H9 (cell line): Measurements from ENCODE around the gene DUSP15. TPM values are rescaled to one million over a fixed set of nuclear protein-coding genes. Genes with fewer than 3 reads are reported as not detected.

Experiments used
- DNase-seq: peaks from one replicate; pipeline ENCODE4 v3.0.0-alpha.2; 2017
- H2AFZ ChIP-seq: one replicate; pipeline ENCODE4 v1.6.1; 2013; ENCODE audit warnings: mild to moderate bottlenecking, low read length, control low read depth, moderate library complexity
- H2AK5ac ChIP-seq: 2 replicates; pipeline ENCODE4 v1.6.1; 2013; ENCODE audit warnings: low read length, control low read depth, mixed read lengths; ENCODE audit not compliant: insufficient read length
- H2BK120ac ChIP-seq: one replicate; pipeline ENCODE4 v1.6.1; 2013; ENCODE audit warnings: low read depth, mild to moderate bottlenecking, low read length, control low read depth, inconsistent platforms; ENCODE audit not compliant: poor library complexity, severe bottlenecking
- H2BK12ac ChIP-seq: 2 replicates; pipeline ENCODE4 v1.6.1; 2013; ENCODE audit warnings: low read length, control low read depth, mixed read lengths, low read depth; ENCODE audit not compliant: insufficient read length
- H2BK15ac ChIP-seq: 2 replicates; pipeline ENCODE4 v1.6.1; 2013; ENCODE audit warnings: low read depth, low read length, control low read depth
- H2BK20ac ChIP-seq: one replicate; pipeline ENCODE4 v1.6.1; 2013; ENCODE audit warnings: low read depth, mild to moderate bottlenecking, low read length, control low read depth, inconsistent platforms; ENCODE audit not compliant: poor library complexity, severe bottlenecking
- H2BK5ac ChIP-seq: 2 replicates; pipeline ENCODE4 v1.6.1; 2013; ENCODE audit warnings: low read length, control low read depth, mixed read lengths; ENCODE audit not compliant: insufficient read length
- H3K14ac ChIP-seq: 2 replicates; pipeline ENCODE4 v1.6.1; 2013; ENCODE audit warnings: low read length, control low read depth; ENCODE audit not compliant: insufficient read depth
- H3K18ac ChIP-seq: 2 replicates; pipeline ENCODE4 v1.6.1; 2013; ENCODE audit warnings: low read depth, mild to moderate bottlenecking, mixed read lengths, low read length, control low read depth; ENCODE audit not compliant: insufficient read length
- H3K23ac ChIP-seq: 2 replicates; pipeline ENCODE4 v1.6.1; 2013; ENCODE audit warnings: low read length, control low read depth, mixed read lengths, low read depth; ENCODE audit not compliant: insufficient read length
- H3K23me2 ChIP-seq: 2 replicates; pipeline ENCODE4 v1.6.1; 2013; ENCODE audit warnings: low read depth, mild to moderate bottlenecking, mixed read lengths, low read length, control low read depth; ENCODE audit not compliant: insufficient read length, poor library complexity, severe bottlenecking
- H3K27ac ChIP-seq: 2 replicates; pipeline ENCODE4 v1.5.1; 2013; ENCODE audit warnings: low read length, control low read depth, mixed read lengths, low read depth; ENCODE audit not compliant: insufficient read length
- H3K27me3 ChIP-seq: 2 replicates; pipeline ENCODE4 v1.6.1; 2013; ENCODE audit warnings: low read length, control low read depth, inconsistent platforms; ENCODE audit not compliant: insufficient read depth
- H3K4ac ChIP-seq: 2 replicates; pipeline ENCODE4 v1.6.1; 2013; ENCODE audit warnings: low read depth, mild to moderate bottlenecking, control low read depth, inconsistent platforms, low read length, moderate library complexity
- H3K4me1 ChIP-seq: 2 replicates; pipeline ENCODE4 v1.6.1; 2013; ENCODE audit warnings: low read length, control low read depth, inconsistent platforms; ENCODE audit not compliant: insufficient read depth
- H3K4me2 ChIP-seq: 2 replicates; pipeline ENCODE4 v1.6.1; 2013; ENCODE audit warnings: low read length, control low read depth, mixed read lengths; ENCODE audit not compliant: insufficient read length, insufficient read depth
- H3K56ac ChIP-seq: 2 replicates; pipeline ENCODE4 v1.6.1; 2013; ENCODE audit warnings: low read depth, mild to moderate bottlenecking, mixed read lengths, low read length, control low read depth; ENCODE audit not compliant: insufficient read length
- H3K79me1 ChIP-seq: 2 replicates; pipeline ENCODE4 v1.6.1; 2013; ENCODE audit warnings: low read depth, mild to moderate bottlenecking, moderate library complexity, low read length, control low read depth, inconsistent platforms; ENCODE audit not compliant: insufficient read depth, poor library complexity, severe bottlenecking
- H3K79me2 ChIP-seq: 2 replicates; pipeline ENCODE4 v1.6.1; 2013; ENCODE audit warnings: low read length, control low read depth, inconsistent platforms; ENCODE audit not compliant: insufficient read depth
- H3K9ac ChIP-seq: 2 replicates; pipeline ENCODE4 v1.6.1; 2013; ENCODE audit warnings: low read length, control low read depth, mixed read lengths; ENCODE audit not compliant: insufficient read length; ENCODE audit errors: extremely low read depth
- H3K9me3 ChIP-seq: one replicate; pipeline ENCODE4 v1.6.1; 2013; ENCODE audit warnings: low read depth, low read length, inconsistent platforms; ENCODE audit not compliant: control insufficient read depth
- H3T11ph ChIP-seq: one replicate; pipeline ENCODE4 v1.6.1; 2013; ENCODE audit warnings: mild to moderate bottlenecking, low read length, control low read depth, inconsistent platforms
- H4K20me1 ChIP-seq: one replicate; pipeline ENCODE4 v1.6.1; 2013; ENCODE audit not compliant: control insufficient read depth, insufficient read length, insufficient read depth
- H4K5ac ChIP-seq: 2 replicates; pipeline ENCODE4 v1.6.1; 2013; ENCODE audit warnings: low read depth, mild to moderate bottlenecking, mixed read lengths, low read length, control low read depth; ENCODE audit not compliant: insufficient read length
- H4K8ac ChIP-seq: replicated peaks from 2 replicates; pipeline ENCODE4 v1.6.1; 2013; ENCODE audit warnings: low read length, control low read depth, mixed read lengths, low read depth; ENCODE audit not compliant: insufficient read length
- H4K91ac ChIP-seq: 2 replicates; pipeline ENCODE4 v1.6.1; 2013; ENCODE audit warnings: low read depth, mild to moderate bottlenecking, moderate library complexity, mixed read lengths, low read length, control low read depth; ENCODE audit not compliant: insufficient read length
- H3K27ac Mint-ChIP-seq, 3 experiments: 2 replicates in 2 of 3; 3 replicates in 1 of 3; pipeline ENCODE4 v1.8.0; 2020 to 2021; ENCODE audit warnings: mixed read lengths in 3 of 3, mild to moderate bottlenecking in 1 of 3, moderate library complexity in 1 of 3
- H3K27me3 Mint-ChIP-seq: 2 replicates; pipeline ENCODE4 v1.8.0; 2021; ENCODE audit warnings: low read depth, mild to moderate bottlenecking, moderate library complexity, mixed read lengths
- H3K36me3 Mint-ChIP-seq, 3 experiments: 2 replicates in 2 of 3; 3 replicates in 1 of 3; pipeline ENCODE4 v1.8.0; 2020 to 2021; ENCODE audit warnings: low read depth in 3 of 3, mixed read lengths in 3 of 3; ENCODE audit not compliant: insufficient read depth in 1 of 3
- H3K4me1 Mint-ChIP-seq, 2 experiments: 2 replicates each; pipeline ENCODE4 v1.8.0; 2020; ENCODE audit warnings: mixed read lengths in 2 of 2
- H3K4me3 Mint-ChIP-seq, 2 experiments: 2 replicates in 1 of 2; 3 replicates in 1 of 2; pipeline ENCODE4 v1.8.0; 2020 to 2021; ENCODE audit warnings: mild to moderate bottlenecking in 2 of 2, mixed read lengths in 2 of 2, moderate library complexity in 1 of 2
- H3K9me3 Mint-ChIP-seq, 2 experiments: 2 replicates in 1 of 2; 3 replicates in 1 of 2; pipeline ENCODE4 v1.8.0; 2020; ENCODE audit warnings: mild to moderate bottlenecking in 2 of 2, mixed read lengths in 2 of 2, moderate library complexity in 1 of 2
- WGBS: extraction: QIAGEN DNeasy Blood & Tissue Kit; methylation state at CpG from one replicate; pipeline ENCODE4 v1.1.7; 2013; ENCODE audit warnings: missing lambda C conversion rate, low lambda C conversion rate, mixed read lengths; ENCODE audit not compliant: insufficient read length; ENCODE audit errors: extremely low coverage; 5-methylcytosine and 5-hydroxymethylcytosine counted together
- total RNA-seq: library from RNA; stranded (reverse); gene quantifications from 2 replicates; pipeline ENCODE4 v1.2.1, GENCODE V29; 2021
- TF ChIP-seq, protein P1 (sequence below): fragments of 200-600 bp; sonication (generic); conservative IDR thresholded peaks from 3 replicates; pipeline ENCODE4 v1.8.0; 2021; ENCODE audit warnings: antibody characterized with exemption, mild to moderate bottlenecking

The DUSP15 gene
- total RNA-seq, 1 experiment from 2014 or later = 5.6 TPM

DNA sequence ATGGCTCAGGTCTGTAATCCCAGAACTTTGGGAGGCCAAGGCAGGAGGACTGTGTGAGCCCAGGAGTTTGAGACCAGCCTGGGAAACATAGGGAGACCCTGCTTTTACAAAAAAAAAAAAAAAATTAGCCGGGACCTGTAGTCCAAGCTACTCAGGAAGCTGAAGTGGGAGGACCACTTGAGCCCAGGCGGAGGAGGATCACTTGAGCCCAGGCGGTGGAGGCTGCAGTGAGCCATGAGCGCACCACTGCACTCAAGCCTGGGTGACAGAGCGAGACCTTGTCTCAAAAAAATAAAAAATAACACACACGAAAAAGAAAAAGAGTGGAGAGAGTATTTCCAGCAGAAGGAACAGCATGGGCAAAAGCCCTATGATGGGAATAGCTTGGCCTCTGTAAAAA lies 2.1 kb upstream of the DUSP15 start:
- no peaks in the 10 kb centered on the region for H3K9me3 Mint-ChIP-seq
- Histone ChIP-seq H2BK15ac (no peak overlapping the region), H3K79me1 (no peaks in the 10 kb centered on the region), H4K5ac (no peak overlapping the region), H2BK12ac (no peak overlapping the region), H3K23ac (no peak overlapping the region), H3K56ac (no peak overlapping the region), H3K9ac (no peak overlapping the region), H2BK20ac (no peak overlapping the region), H3K14ac (no peak overlapping the region), H2BK120ac (no peak overlapping the region), H3K9me3 (no peaks in the 10 kb centered on the region), H4K91ac (no peak overlapping the region), H3K23me2 (peaks cover 12% of the 10 kb centered on the region), H2AFZ (no peak overlapping the region), H4K20me1 (no peaks in the 10 kb centered on the region), H3K18ac (no peak overlapping the region), H3K4me1 (no peaks in the 10 kb centered on the region), H3K79me2 (no peaks in the 10 kb centered on the region), H2AK5ac (no peak overlapping the region), H3K4me2 (no peak overlapping the region), H3T11ph (no peak overlapping the region), H4K8ac (no peak overlapping the region), H3K27me3 (peaks cover 16% of the 10 kb centered on the region; the same call in 1 of the 2 replicates), H3K4ac (no peak overlapping the region), H2BK5ac (no peak overlapping the region), H3K27ac (no peak overlapping the region)
- no peak overlapping the region for H3K27ac Mint-ChIP-seq
- no peak for DNase-seq
- no peaks in the 10 kb centered on the region for H3K36me3 Mint-ChIP-seq
- TF ChIP-seq, protein P1, sequence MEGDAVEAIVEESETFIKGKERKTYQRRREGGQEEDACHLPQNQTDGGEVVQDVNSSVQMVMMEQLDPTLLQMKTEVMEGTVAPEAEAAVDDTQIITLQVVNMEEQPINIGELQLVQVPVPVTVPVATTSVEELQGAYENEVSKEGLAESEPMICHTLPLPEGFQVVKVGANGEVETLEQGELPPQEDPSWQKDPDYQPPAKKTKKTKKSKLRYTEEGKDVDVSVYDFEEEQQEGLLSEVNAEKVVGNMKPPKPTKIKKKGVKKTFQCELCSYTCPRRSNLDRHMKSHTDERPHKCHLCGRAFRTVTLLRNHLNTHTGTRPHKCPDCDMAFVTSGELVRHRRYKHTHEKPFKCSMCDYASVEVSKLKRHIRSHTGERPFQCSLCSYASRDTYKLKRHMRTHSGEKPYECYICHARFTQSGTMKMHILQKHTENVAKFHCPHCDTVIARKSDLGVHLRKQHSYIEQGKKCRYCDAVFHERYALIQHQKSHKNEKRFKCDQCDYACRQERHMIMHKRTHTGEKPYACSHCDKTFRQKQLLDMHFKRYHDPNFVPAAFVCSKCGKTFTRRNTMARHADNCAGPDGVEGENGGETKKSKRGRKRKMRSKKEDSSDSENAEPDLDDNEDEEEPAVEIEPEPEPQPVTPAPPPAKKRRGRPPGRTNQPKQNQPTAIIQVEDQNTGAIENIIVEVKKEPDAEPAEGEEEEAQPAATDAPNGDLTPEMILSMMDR = no peak
- H3K4me1 Mint-ChIP-seq = peaks cover 11 to 23% of the 10 kb centered on the region in 2 experiments
- WGBS = no CpG with 5 or more reads among the region's 6 CpGs
- no peak overlapping the region for H3K4me3 Mint-ChIP-seq
- H3K27me3 Mint-ChIP-seq = peaks cover 60% of the 10 kb centered on the region
